ENCODE data around the gene PSMA7. TPM values are rescaled to one million over a fixed set of nuclear protein-coding genes. Genes with fewer than 3 reads are reported as not detected.

Gene PSMA7
- total and polyA plus RNA-seq, 2 donors (not counting 1 experiment from before 2014, with no cell fraction given), result 140 to 252 TPM

GRCh38 chr20:62182469-62183425, 39.6 kb upstream of the PSMA7 start, which contains the start of gene MTG2:
TSS of gene MTG2 (plus strand) at chr20:62183028. CDS start at chr20:62193421, 10,393 bp downstream.
- Mint-ChIP-seq H3K27me3 (no peaks in the 10 kb centered on the region), H3K4me3 (peak within 1 kb of the TSS; percentile 97), H3K27ac (peak within 1 kb of the TSS; percentile 98), H3K9me3 (ENCODE audit: insufficient read depth) (no peaks in the 10 kb centered on the region), H3K4me1 (peaks cover 39% of the 10 kb centered on the region)
- Histone ChIP-seq H3K9me3 (ENCODE audit: control extremely low read depth in 1 of 3, control insufficient read depth in 2 of 3, insufficient read depth in 1 of 3, low read length in 2 of 3) (no peaks in the 10 kb centered on the region), H3K27ac (ENCODE audit: low read length in 2 of 2) (peak within 1 kb of the TSS; percentile 86 to 97), H3K36me3 (replicated peaks in 1 of 2; ENCODE audit: control extremely low read depth in 1 of 2, control insufficient read depth in 1 of 2, extremely low read depth in 1 of 2, insufficient read depth in 2 of 2, low read length in 1 of 2) (no peaks in the 10 kb centered on the region), H3K79me2 (ENCODE audit: control insufficient read depth, insufficient read depth, low read length) (peaks cover 45% of the 10 kb centered on the region), H3K4me2 (replicated peaks; ENCODE audit: low read depth, low read length, poor library complexity, severe bottlenecking) (peak within 1 kb of the TSS; percentile 96), H4K20me1 (ENCODE audit: control insufficient read depth, insufficient read depth, low read length, poor library complexity, severe bottlenecking) (peaks cover 14% of the 10 kb centered on the region), H3K27me3 (replicated peaks in 1 of 4; ENCODE audit: control extremely low read depth in 1 of 4, control insufficient read depth in 3 of 4, insufficient read depth in 4 of 4, low read length in 3 of 4) (no peaks in the 10 kb centered on the region), H3K4me1 (ENCODE audit: control insufficient read depth in 2 of 2, insufficient read depth in 2 of 2, low read length in 2 of 2) (peaks cover 13 to 18% of the 10 kb centered on the region in 2 donors), H3K9ac (ENCODE audit: low read length) (peak within 1 kb of the TSS; percentile 95), H3K4me3 (ENCODE audit: control extremely low read depth in 1 of 5, extremely low read depth in 1 of 5, insufficient read depth in 1 of 5, low read depth in 2 of 5, low read length in 4 of 5) (peak within 1 kb of the TSS; percentile 81 to 88 (median 84)), H2AFZ (ENCODE audit: insufficient read depth, low read depth, low read length, poor library complexity, severe bottlenecking) (peak within 1 kb of the TSS; percentile 93)
- under 1% methylated on average over 92 of the region's 96 CpGs for WGBS (ENCODE audit: insufficient coverage)
- DNase-seq, result peak; percentile 96
- POLR2A ChIA-PET, result no interaction called here
- CTCF ChIA-PET, result no interaction called here
- peak; percentile 90 for ATAC-seq (ENCODE audit: low read depth)
- TF ChIP-seq CTCF (IDR thresholded peaks at IDR 0.05) (no peak), EZH2 (IDR thresholded peaks at IDR 0.05; ENCODE audit: borderline replicate concordance, insufficient read depth, low read depth, low read length, poor library complexity, severe bottlenecking) (no peak)
- intact Hi-C loops (cut with micrococcal nuclease), result loop anchor here (1.0 to 5.0 kb wide), 6 partner anchors 39 to 770 kb away; partner anchors contain the start of genes ADRM1, LSM14B, OSBPL2 and PSMA7
